Gastrocnemius medialis (tissue), 4 donors: ENCODE data around the gene SLC17A1. TPM values are rescaled to one million over a fixed set of nuclear protein-coding genes. Genes with fewer than 3 reads are reported as not detected.

Experiments
- ATAC-seq, 2 donors: fragments of 150-250 bp; one replicate each; pipeline ENCODE4 v1.9.1; 2016
- DNase-seq, 2 donors: peaks; one replicate each; pipeline ENCODE4 v3.0.0-alpha.2; 2019
- H3K27ac ChIP-seq, 4 donors: fragments of 200-600 bp; sonication (generic); 1 replicate in 1 of 4; 2 replicates in 3 of 4; pipeline ENCODE4 v1.5.1; 2016 to 2018; ENCODE audit warnings: mild to moderate bottlenecking in 2 of 4, moderate library complexity in 1 of 4
- H3K27me3 ChIP-seq, 3 donors: fragments of 200-600 bp; sonication (generic) in 2 of 3; 1 replicate in 1 of 3; 2 replicates in 2 of 3; pipeline versions ENCODE4 v1.5.1 to v1.6.0; 2016 to 2019; ENCODE audit warnings: mild to moderate bottlenecking in 1 of 3, moderate library complexity in 1 of 3
- H3K36me3 ChIP-seq, 2 donors: fragments of 200-600 bp; sonication (generic) in 1 of 2; one replicate each; pipeline ENCODE4 v1.5.1; 2017 to 2018
- H3K4me1 ChIP-seq, 2 donors: fragments of 200-600 bp; sonication (generic) in 1 of 2; one replicate each; pipeline ENCODE4 v1.5.1; 2016 to 2017; ENCODE audit warnings: mild to moderate bottlenecking in 2 of 2
- H3K4me3 ChIP-seq, 4 donors: fragments of 200-600 bp; sonication (generic) in 3 of 4; 1 replicate in 1 of 4; 2 replicates in 3 of 4; pipeline ENCODE4 v1.5.1; 2016 to 2019; ENCODE audit warnings: mild to moderate bottlenecking in 2 of 4
- H3K9me3 ChIP-seq, 3 donors: fragments of 200-600 bp; sonication (generic) in 2 of 3; 1 replicate in 1 of 3; 2 replicates in 2 of 3; pipeline ENCODE4 v1.5.1; 2016 to 2019
- POLR2A ChIP-seq, 2 donors: fragments of 450-650 bp; IDR thresholded peaks; one replicate each; pipeline ENCODE4 v1.6.1; 2017; ENCODE audit warnings: antibody characterized with exemption in 2 of 2, mild to moderate bottlenecking in 2 of 2, moderate library complexity in 2 of 2
- in situ Hi-C, 4 donors: fragments of 200-750 bp; cut with MboI; loops; one replicate each; pipeline versions ENCODE4 v1.15.0 to v1.8.0; 2017; ENCODE audit warnings: low sequenced_read_pairs in 4 of 4
- intact Hi-C: fragments of 100-400 bp; cut with DNase I; formaldehyde crosslinking; loops from one replicate; pipeline ENCODE4 v1.15.1; 2023; ENCODE audit warnings: low total_unique reads
- total RNA-seq, 4 donors: library from RNA; depleted of rRNA; stranded (reverse); fragments of >200 nt; gene quantifications; one replicate each; pipeline versions ENCODE4 v1.1.0 to v1.2.3, GENCODE V29; 2016
- TF ChIP-seq, protein P1 (sequence below), 5 experiments: fragments of 450-650 bp in 3 of 5; fragments of 200-600 bp in 2 of 5; sonication (generic) in 2 of 5; IDR thresholded peaks in 4 of 5; conservative IDR thresholded peaks in 1 of 5; 1 replicate in 4 of 5; 2 replicates in 1 of 5; pipeline ENCODE4 v1.5.1; 2016 to 2019; ENCODE audit warnings: antibody characterized with exemption in 5 of 5, mild to moderate bottlenecking in 3 of 5, moderate library complexity in 3 of 5

The SLC17A1 gene
- total RNA-seq, 4 donors from 2014 or later: not detected

DNA sequence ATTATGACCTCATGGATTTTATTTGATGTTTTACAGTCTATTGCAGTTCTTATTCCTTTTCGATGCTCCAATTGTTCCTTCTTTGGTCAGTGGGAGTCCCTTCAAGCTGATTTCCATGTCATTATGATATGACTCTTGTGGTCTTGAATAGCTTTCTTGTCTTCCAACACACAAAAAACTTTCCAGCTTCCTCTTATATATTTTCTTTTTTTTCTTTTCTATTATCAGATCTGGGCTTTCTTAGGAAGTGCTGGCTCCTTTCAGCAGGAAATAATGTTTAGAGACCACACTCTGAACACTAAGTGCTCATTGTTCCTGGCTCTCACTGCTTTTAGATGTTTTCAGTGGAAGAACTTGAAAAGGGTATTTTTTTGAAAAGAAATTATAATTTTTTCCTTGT is 3.1 kb upstream of the SLC17A1 start:
- ATAC-seq: no peak
- in situ Hi-C loops: no loop called here
- TF ChIP-seq, protein P1, sequence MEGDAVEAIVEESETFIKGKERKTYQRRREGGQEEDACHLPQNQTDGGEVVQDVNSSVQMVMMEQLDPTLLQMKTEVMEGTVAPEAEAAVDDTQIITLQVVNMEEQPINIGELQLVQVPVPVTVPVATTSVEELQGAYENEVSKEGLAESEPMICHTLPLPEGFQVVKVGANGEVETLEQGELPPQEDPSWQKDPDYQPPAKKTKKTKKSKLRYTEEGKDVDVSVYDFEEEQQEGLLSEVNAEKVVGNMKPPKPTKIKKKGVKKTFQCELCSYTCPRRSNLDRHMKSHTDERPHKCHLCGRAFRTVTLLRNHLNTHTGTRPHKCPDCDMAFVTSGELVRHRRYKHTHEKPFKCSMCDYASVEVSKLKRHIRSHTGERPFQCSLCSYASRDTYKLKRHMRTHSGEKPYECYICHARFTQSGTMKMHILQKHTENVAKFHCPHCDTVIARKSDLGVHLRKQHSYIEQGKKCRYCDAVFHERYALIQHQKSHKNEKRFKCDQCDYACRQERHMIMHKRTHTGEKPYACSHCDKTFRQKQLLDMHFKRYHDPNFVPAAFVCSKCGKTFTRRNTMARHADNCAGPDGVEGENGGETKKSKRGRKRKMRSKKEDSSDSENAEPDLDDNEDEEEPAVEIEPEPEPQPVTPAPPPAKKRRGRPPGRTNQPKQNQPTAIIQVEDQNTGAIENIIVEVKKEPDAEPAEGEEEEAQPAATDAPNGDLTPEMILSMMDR (IDR thresholded peaks at IDR 0.05 in 4 of 5, conservative IDR thresholded peaks at IDR 0.05 in 1 of 5): no peak
- no peak for TF ChIP-seq POLR2A (IDR thresholded peaks at IDR 0.05)

DNA sequence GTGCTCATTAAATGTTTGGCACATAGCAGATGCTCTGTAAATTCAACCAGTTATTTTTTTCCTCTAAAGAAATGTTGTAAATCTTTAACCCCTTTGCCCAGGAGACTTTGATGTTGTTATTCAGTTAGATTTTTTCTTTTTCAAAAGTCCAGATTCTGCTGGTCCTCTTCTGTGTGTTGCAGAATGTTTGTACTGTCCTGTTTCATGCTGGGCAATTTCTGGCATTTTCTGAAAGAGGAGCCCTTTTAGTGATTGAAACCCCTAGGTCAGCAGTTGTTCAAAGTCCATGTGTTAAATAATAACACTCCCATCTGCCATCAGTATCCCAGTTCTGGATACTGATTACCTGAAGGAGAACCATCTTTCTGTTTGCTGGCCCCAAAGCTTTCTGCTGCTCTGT is 1.3 kb upstream of the SLC17A1 start:
- DNase-seq: no peak
- in situ Hi-C loops: no loop called here

More for the DNA sequence above, 3.1 kb upstream of the SLC17A1 start:
- Histone ChIP-seq H3K9me3 (no peaks in the 10 kb centered on the region), H3K4me1 (no peaks in the 10 kb centered on the region), H3K27me3 (no peaks in the 10 kb centered on the region), H3K36me3 (no peaks in the 10 kb centered on the region), H3K4me3 (no peak overlapping the region), H3K27ac (no peak overlapping the region)
- DNase-seq: no peak
- intact Hi-C loops: no loop called here

DNA sequence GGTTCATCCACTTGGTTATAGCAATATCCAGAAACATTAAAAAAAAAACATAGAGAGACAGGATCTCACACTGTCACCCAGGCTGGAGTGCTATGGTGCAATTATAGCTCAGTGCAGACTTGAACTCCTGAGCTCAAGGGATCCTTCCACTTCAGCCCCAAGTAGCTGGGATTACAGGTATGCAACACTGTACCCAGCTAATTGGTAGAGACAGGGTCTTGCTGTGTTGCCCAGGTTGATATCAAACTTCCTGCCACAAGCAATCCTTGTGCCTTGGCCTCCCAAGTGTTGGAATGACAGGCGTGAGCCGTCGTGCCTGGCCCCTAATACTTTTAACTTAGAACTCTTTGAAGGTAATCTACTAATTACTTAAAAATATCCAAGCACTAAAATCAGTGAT is 818 bp upstream of the SLC17A1 start:
- no peaks in the 10 kb centered on the region for H3K36me3 ChIP-seq
- intact Hi-C loops: no loop called here
- in situ Hi-C loops: no loop called here
- ATAC-seq (no peak), DNase-seq (no peak)
- H3K27me3 ChIP-seq: no peaks in the 10 kb centered on the region
- no peaks in the 10 kb centered on the region for H3K9me3 ChIP-seq
- H3K4me1 ChIP-seq: no peaks in the 10 kb centered on the region
- no peak overlapping the region for H3K4me3 ChIP-seq
- no peak for TF ChIP-seq POLR2A (IDR thresholded peaks at IDR 0.05)
- TF ChIP-seq, protein P1 (IDR thresholded peaks at IDR 0.05 in 4 of 5, conservative IDR thresholded peaks at IDR 0.05 in 1 of 5): no peak
- no peak overlapping the region for H3K27ac ChIP-seq

More for the DNA sequence above, 1.3 kb upstream of the SLC17A1 start:
- intact Hi-C loops: no loop called here
- TF ChIP-seq POLR2A (IDR thresholded peaks at IDR 0.05): no peak
- TF ChIP-seq, protein P1 (IDR thresholded peaks at IDR 0.05 in 4 of 5, conservative IDR thresholded peaks at IDR 0.05 in 1 of 5): no peak
- no peaks in the 10 kb centered on the region for H3K36me3 ChIP-seq
- H3K27me3 ChIP-seq: no peaks in the 10 kb centered on the region
- ATAC-seq: no peak
- no peaks in the 10 kb centered on the region for H3K4me1 ChIP-seq
- H3K27ac ChIP-seq: no peak overlapping the region
- H3K9me3 ChIP-seq: no peaks in the 10 kb centered on the region
- H3K4me3 ChIP-seq: no peak overlapping the region

DNA sequence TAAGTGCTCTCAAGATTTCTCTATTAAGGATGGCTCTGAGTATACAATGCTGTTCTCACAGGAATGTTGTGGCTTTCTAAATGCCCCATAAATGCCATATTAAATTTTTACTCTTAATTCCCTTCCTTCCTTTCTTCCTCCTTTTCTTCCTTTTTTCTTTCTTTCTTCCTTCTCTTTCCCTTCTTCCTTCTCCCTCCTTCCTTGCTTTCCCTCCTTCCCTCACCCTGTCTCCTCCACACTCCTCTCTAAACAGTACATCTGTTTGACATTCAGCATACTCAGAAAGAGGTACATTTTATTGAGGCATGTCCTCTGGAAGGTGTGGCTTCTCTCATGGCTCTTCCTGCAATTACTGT is 433 bp upstream of the SLC17A1 start:
- no peaks in the 10 kb centered on the region for H3K27me3 ChIP-seq
- TF ChIP-seq, protein P1 (IDR thresholded peaks at IDR 0.05 in 4 of 5, conservative IDR thresholded peaks at IDR 0.05 in 1 of 5): no peak
- no peak for TF ChIP-seq POLR2A (IDR thresholded peaks at IDR 0.05)
- no peak overlapping the region for H3K4me3 ChIP-seq
- DNase-seq (no peak), ATAC-seq (no peak)
- H3K4me1 ChIP-seq: no peaks in the 10 kb centered on the region
- no peak overlapping the region for H3K27ac ChIP-seq
- H3K36me3 ChIP-seq: no peaks in the 10 kb centered on the region
- intact Hi-C loops: no loop called here
- in situ Hi-C loops: no loop called here
- H3K9me3 ChIP-seq: no peaks in the 10 kb centered on the region

DNA sequence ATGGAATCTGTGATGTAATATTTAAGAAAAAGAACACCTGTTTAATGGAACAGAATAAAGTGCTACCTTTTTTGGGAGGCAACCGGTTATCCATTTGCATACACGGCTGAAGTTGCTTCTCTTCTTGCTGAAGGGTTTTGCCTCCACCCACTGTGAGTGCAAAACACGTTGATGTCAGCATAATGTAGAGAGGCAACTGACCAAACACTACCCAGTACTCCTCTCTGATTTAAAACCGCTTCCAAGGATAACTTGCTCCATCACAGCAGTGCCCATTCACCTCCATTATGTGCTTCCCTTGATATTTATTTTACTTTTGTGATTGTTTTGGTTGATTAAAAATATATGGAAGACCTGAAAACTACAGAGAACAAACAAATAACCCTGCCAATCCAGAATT is 1.4 kb downstream of the SLC17A1 start:
- H3K27ac ChIP-seq: no peak overlapping the region
- in situ Hi-C loops: no loop called here
- DNase-seq: no peak
- H3K4me1 ChIP-seq: no peaks in the 10 kb centered on the region
- no peaks in the 10 kb centered on the region for H3K36me3 ChIP-seq
- H3K4me3 ChIP-seq: no peak overlapping the region
- TF ChIP-seq POLR2A (IDR thresholded peaks at IDR 0.05): no peak
- TF ChIP-seq, protein P1 (IDR thresholded peaks at IDR 0.05 in 4 of 5, conservative IDR thresholded peaks at IDR 0.05 in 1 of 5): no peak
- no peak for ATAC-seq
- H3K27me3 ChIP-seq: no peaks in the 10 kb centered on the region
- H3K9me3 ChIP-seq: no peaks in the 10 kb centered on the region
- intact Hi-C loops: no loop called here
